HT1080 (cell line): ENCODE results near the gene NEK7. TPM values are rescaled to one million over a fixed set of nuclear protein-coding genes. Genes with fewer than 3 reads are reported as not detected.
"Not testable (repeated sequence)": the region's sequence is repeated elsewhere in the genome, so short reads cannot be mapped to it uniquely, and the experiment has no call there.

Experiments used
- DNase-seq: peaks from one replicate; pipeline ENCODE4 v3.0.0-alpha.2; 2015; ENCODE audit warnings: low read depth
- total RNA-seq: library from RNA; depleted of rRNA; stranded (reverse); fragments of >200 nt; shearing (Covaris generic); gene quantifications from 2 replicates; pipeline ENCODE4 v1.2.3, GENCODE V29; 2014

The NEK7 gene
- total RNA-seq, 1 experiment from 2014 or later: 48.7 TPM

DNA sequence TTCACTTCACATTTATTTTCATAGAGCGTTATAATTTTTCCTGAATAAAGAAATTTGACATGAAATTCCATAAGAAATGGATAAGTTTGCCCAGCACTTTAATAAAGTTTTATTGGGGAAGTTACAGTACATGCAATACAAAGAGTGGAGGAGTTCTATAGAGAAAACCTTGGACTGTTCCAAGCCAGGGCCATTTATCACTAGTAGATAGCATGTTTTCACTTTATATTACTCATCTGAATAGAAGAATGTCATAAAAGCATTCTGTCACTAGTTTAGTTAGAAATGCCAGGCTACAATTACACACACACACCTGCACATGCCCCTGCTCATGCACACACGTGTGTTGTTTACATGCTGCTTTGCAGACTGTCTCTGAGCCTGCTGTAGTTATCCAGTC lies 123.3 kb downstream of the NEK7 start:
- no peak for DNase-seq

DNA sequence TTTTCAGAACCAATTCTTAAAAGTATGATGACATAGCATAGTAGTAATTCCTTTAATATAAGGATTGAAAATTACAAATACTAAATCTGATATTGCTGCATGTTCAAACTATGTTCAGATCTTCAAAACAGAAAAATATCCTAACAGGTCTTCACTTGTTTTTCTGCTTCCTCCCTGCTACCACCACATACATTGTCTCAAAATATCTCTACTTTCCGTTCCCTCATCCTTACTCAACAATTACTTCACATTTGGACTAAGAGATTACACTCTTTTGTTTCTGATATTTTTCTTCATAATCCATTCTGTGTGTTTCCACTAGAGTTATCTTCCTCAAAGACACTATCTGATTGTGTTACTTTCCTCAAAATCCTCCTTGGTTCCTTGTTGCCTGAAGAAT lies 125.1 kb downstream of the NEK7 start:
- DNase-seq: no peak

DNA sequence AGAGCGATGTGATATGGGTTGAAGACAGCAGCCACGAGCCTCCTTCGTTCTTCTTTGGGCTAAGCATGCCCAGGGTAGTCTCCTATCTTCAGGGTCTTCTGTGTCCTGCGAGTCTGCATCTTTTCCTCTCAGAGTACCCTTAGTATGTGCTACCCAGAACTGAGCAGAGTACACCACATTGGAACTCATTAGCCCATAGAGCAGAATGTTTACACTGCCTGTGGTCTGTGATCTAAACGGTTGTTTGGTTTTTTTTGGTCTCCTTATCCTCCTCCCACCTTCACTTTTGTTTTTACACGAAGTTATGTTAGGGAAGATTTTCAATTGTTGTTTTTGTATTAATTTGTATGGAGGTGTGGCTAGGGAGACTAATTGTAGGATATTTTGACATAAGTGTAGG lies 126.4 kb downstream of the NEK7 start:
- DNase-seq: no peak

DNA sequence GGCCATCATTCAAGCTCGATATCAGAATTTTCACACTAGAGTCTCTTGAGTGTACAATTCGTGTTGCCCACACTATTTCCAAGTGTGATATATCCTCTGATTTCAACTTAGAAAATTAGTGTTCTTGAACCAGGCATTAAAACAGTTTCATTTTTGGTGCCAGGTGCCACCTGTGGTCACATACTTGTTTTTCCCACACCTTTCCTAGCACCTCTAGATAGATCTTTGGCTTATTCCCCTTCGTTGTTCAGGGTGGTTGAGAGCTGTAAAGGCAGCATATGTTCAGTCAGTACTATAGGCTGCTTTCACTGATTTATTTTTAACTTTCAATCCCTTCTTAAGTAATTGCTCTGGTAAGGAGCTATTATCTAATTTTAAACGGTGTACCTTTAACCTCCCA lies 131.1 kb downstream of the NEK7 start:
- no peak for DNase-seq

DNA sequence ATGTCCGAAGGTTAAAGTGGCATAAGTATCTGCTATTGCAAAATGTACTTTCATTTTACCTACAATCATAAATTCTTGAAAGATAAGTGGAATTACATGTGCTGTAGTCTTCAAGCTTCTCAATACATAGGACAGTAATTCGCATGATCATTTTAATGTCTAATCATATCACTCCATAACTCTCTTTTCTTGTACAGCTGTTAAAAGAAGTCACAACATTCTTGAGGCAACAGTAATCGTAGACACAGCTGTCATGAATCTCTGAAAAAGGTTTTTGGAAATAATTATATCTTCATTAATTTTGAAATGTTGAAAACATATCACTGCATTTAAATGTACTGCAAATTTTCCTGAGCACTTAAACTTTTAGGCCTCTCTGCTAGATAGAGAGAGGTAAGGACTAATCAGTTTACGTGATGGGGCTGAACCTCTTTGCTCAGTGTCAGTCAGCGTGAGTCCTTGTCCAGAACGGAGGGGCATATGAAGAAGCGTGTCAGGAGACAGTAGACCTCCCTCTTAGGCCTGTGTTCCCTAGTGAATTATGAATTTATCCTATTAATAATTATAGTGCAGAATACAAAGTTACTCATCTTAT lies 133.4 kb downstream of the NEK7 start:
- no peak for DNase-seq

DNA sequence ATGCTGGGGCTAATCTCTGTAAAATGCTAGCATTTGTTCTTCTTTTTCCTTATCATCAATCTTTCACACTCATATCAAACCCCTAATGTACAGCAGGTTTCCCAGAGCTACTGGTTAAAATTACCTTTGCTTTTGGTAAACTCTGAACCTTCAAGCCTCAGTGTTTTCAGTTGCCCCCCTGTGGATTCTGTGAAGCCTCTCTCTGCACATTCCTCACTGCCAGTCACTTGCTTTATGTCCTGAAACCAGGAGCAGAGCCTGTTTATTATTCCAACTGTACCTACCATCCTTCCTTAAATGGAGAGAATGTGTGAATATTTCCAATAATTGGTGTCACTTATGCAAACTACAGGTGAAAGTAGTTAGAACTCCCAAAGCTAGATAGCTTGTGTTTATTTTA lies 134.2 kb downstream of the NEK7 start:
- DNase-seq: no peak

DNA sequence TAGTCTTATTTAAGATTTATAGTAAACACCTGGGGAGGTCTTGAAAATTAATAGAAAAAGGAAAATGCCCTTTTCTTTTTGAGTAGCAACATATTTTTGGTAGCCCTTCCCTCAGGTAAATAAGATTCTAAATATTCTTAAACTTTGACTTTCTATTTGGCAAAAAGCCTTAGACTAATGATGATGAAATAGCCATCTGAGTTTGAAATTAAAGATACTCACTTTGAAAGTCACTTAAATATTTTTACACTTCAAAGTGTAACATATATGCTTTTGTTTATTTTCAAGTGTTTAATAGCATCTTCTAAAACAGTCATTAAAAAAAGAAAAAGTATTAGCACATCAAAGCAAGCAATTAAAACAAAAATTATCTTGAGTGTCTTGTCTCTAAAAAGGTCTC lies 135.1 kb downstream of the NEK7 start:
- no peak for DNase-seq

DNA sequence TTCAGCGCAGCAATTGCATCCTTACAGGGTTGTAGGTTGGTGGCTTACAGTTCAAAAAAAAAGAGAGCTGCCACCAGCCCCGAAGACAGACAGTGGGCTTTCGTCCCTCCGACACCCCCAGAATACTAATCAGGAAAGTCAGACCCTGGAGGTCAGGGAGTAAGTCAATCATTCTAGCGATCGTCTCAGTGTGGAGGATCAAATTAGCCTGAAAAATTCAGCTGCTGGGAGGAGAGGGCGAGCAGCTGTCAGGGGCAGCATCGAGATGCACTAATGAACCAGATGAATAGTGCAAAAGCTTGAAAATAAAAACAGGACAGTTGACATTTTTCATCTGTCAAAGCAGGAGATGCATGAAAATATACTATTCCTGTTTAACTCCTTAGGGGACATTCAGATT lies 138.4 kb downstream of the NEK7 start:
- no peak for DNase-seq

DNA sequence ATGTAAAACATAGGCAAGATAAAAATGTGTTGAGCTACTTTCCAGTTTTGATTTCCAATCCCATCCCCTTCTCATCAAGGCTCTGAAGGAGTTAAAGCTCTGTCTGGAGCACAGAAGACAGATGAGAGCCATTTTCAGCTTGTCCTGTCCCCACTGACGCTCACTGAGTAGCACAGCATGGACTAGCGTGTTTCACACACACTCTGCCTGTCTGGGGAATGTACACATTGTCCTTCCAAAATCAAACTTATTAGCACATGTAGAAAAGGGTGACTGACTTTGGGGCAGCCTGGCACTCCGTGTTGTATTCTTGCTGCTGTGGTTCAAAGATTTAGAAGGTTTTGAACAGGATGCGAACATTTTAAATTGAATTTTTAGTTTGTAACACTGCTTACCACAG lies 139.2 kb downstream of the NEK7 start:
- DNase-seq: no peak

DNA sequence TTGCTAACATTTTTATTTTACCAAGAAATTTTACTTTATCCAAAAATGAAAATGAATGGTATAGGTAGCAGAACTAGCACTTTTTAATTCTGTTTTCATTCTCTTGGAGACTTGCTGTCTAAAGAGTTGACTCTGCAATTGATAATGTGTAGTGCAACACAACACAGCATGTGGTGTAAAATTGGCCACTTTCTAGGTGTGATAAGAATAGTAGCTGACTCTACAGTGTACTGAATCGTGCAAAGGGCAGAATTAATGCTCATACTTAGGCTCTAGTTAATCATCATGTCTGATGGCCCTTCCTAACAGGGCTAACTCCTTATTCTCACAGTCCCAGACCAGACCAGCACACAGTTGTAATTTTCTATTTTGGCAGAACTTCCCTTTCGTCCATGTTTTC lies 140.5 kb downstream of the NEK7 start:
- no peak for DNase-seq

DNA sequence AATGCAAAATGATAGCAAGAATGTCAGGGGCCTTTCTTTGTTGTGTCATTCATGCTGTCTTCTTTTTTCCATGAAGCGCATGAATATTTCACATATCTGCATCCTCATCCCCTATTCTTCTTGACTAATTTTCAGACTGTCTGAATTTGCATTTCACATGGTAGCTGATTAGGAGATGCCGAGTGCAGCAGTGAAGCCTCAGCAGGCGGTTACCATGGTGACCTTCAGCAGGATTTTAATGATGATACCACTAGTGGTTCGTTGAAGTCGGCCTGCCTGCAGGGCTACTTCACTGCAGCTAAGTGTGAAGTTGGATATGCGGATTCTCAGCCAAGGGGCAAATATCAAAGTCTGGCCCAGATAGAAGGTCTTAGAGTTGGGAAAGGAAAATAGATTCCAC lies 141.8 kb downstream of the NEK7 start:
- DNase-seq: no peak

DNA sequence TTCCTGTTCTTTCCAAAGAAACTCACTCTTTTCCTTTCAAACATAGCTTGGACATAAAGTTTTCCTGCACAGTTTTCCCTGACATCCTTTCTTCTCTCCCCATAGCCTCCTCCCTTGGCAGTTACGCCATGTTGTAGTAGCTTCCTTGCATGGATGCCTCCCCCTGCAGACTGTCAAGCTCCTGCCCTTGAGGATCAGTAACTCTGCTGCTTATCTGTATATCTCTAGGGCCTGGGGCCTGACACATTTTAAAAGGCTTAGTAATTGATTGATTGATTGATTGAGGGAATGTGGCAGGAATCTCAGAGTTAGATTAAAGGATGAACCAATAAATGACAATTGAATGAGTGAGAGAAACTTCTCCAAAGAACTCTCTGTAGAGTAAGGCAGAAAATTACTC lies 143.7 kb downstream of the NEK7 start:
- no peak for DNase-seq

DNA sequence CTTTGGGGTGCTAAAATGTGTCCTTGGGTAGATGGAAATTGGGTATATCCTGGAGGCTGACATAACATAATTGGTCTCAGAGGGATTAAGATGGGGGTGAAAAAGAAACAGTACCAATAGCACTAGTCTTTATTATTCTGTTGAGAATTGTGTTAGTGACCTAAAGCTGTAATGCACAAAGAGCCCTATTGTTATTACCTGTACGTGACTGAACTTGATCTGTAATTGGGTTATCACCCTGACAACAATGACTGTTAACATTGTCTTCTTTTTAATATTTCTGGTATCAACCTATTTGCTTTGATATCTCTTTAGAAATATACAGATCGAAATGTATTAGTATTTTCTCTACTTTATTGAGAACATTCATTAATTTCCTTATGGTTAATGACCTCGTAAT lies 147.6 kb downstream of the NEK7 start:
- DNase-seq: no peak

DNA sequence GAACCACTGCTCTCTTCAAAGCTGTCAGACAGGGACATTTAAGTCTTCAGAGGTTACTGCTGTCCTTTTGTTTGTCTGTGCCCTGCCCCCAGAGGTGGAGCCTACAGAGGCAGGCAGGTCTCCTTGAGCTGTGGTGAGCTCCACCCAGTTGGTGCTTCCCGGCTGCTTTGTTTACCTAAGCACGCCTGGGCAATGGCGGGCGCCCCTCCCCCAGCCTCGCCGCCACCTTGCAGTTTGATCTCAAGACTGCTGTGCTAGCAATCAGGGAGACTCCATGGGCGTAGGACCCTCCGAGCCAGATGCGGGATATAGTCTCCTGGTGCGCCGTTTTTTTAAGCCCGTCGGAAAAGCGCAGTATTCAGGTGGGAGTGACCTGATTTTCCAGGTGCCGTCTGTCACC lies 158.0 kb downstream of the NEK7 start:
- DNase-seq: not testable (repeated sequence)

DNA sequence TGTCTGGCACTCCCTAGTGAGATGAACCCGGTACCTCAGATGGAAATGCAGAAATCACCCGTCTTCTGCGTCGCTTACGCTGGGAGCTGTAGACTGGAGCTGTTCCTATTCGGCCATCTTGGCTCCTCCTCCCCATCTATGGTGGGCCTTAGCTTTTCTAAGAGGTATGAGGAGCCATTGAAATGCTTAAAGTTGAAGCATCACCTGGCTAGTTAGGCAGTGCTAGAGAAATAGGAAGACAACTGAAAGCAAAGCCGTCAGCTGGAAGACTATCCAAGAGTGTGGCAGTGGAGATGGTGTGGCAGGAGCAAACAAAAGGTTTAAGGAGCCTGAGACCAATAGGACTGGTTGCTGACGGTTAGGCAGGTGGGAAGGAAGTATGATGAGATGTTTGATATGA lies 158.5 kb downstream of the NEK7 start:
- not testable (repeated sequence) for DNase-seq

DNA sequence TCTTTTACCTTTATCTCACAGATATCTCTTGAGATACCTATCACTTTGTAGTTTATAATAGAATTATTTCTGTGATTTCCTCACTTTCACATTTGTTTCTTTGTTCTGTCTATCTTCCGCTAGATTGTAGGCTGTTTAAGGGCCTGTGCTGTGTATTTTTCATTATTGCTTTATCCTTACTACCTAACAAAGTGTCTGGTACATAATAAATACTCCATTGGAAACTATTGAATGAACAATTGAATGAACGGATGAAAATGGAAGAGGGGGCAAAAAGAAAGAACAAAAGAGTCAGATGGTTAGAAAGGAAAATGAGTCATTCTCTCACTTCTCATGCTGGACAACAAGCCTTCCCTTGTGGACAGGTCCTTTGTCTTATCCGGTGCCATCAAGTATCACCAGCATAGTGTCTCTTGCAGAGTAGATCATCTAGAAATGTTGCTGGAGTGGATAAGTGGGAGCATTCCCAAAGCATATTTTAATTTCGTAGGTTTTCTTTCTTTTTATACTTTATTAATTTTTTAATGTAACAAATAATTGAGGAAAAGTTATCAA lies 159.8 kb downstream of the NEK7 start:
- peak; percentile 18 for DNase-seq

DNA sequence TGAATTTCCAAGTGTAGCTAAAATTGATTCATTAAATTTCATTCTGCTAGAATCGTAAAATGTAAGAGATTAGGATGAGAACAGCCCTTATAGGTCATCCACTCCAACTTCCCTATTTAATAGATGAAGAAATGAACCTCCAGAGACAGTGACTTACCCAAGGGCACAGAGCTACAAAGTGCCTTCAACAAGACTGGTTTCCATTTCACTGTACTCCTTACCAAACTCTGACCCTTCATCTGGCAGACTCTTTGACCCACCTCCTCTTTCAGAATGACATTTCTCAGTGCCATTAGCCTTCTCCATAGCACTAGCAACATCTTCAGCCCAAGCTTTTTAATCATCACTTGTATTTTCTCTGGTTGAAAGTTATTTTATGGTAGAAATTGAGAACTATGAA lies 161.3 kb downstream of the NEK7 start:
- no peak for DNase-seq

DNA sequence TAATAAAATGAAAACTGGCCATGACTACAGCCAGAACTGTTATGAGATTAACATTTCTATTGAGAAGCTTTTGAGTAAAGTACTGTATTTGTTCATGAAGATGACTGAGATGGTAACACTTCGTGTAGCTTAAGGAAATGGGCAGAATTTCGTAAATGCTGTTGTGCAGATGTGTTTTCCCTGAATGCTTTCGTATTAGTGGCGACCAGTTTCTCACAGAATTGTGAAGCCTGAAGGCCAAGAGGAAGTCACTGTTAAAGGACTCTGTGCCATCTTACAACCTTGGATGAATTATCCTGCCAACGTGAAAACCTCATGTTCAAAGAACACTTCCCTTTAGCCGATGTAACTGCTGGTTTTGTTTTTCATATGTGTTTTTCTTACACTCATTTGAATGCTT lies 164.0 kb downstream of the NEK7 start:
- DNase-seq: no peak

DNA sequence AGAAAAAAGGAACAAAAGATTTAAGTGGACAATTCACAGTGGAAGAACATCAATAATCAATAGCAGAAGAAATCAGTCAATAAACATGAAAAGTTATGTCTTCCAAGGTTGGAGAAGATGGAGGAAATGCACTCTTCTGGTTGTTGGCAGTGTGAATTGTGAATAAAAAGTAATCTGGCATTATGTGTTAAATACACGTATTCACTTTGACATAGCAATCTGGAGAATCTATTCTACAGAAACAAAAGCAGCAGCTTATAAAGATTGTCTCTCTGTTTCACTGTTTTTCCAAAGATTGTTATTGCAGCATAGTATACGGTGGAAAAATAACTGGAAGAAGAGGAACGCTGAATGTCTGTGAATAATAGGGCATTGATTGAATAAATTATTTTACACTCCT lies 169.4 kb downstream of the NEK7 start:
- no peak for DNase-seq

DNA sequence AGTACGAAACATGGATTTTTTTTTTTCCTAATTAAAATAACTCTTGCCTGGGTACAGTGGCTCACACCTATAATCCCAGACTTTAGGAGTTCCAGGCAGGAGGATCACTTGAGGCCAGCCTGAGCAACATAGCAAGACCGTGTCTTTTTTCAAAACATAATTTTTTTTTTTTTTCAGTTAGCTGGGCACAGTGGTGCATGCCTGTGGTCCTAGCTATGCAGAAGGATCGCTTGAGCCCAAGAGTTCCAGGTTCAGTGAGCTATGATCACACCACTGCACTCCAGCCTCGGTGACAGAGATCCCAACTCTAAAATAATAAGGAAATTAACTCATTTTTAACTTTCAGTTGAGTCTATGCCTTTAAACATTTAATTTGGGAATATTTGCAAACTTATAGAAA lies 170.1 kb downstream of the NEK7 start:
- DNase-seq: no peak

DNA sequence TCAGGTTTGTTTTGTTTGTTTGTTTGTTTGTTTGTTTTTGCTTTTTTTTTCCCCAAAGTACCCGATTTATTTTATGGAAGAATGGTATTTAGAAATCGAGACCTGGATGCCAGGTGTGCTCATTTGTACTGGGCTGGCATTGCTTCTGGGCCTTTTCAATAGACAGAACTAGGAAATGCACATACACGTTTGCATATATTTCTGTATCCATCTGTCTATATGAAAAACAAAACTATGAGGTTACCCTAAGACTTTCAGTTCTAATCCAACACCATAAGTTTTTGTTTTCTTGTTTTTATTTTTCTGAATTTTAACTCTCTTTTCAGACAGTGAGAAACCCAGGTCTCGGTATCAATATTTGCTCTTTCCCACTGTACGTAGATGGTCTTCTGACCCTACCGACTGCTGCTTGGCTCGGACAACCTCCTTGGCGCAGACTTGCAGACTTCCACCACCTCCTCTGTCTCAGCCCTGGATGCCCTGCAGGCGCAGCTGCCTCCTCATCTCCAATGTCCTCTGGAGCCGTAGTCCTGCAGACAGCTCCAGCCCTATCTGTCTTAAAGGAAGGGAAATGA lies 171.7 kb downstream of the NEK7 start:
- no peak for DNase-seq

DNA sequence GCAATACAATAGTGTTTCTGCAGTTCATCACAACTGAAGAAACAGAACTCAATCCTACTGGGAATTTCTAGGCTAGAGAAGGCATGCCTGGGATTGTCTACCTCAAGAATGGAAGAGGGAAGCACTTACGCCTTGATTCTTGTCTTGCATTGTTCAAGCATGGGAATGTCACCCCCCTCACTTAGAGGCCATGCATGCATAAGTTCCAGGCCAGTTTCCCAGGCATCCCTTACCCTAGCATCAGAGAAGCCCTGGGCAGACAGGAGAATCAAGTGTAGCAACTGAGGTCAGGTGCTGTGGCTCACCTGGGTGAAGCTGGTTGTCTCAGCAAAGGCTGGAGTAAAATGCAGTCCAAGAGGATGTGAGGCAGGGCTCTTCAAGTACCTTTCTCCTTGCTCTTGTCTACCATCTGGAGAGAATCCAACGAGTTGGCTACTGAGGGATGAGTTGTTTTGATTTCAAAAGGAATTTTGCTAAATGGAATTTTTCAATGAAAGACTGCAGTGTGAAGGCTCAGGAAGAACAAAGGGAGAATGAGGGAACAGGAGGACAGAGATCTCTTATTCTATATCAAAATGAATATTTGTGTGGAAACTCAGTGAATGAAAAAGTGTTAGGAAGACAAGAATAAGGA lies 174.3 kb downstream of the NEK7 start:
- no peak for DNase-seq

DNA sequence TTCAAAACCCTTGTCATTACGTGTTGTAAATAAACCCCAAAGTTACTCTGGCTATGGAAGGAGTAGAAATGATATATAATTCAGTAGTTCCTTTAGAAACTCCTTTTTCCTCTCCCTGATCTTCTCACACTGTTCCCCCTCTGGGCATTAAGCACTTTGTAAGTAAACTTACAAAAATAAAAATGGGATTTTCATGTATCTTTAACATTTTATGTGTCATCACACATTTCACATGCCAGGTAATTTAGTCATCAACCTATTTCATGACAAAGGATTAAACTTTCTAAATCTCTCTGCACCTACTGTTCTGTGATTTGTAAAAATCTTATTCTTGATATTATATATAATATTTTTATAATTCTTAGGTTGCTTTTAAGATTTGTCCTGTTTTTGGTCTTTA lies 176.9 kb downstream of the NEK7 start:
- DNase-seq: peak; percentile 34
